GM19035 (cell line): ENCODE results near the gene MBD6.
"Not testable (repeated sequence)": the region's sequence is repeated elsewhere in the genome, so short reads cannot be mapped to it uniquely, and the experiment has no call there.

ENCODE experiments used
- ATAC-seq: cut with Tn5 transposase; IDR thresholded peaks from one replicate; pipeline ENCODE4 v1.9.1; 2021; ENCODE audit not compliant: unreplicated experiment

MBD6 gene

GRCh38 chr12:57514720-57515407, 7.8 kb upstream of the MBD6 start:
- ATAC-seq: no peak

GRCh38 chr12:57515408-57515933, 7.2 kb upstream of the MBD6 start:
- no peak for ATAC-seq

GRCh38 chr12:57515934-57516541, 6.6 kb upstream of the MBD6 start:
- no peak for ATAC-seq

- no peak for ATAC-seq
These were observed 5.9 kb upstream of the MBD6 start for GRCh38 chr12:57516617-57517153.

- no peak for ATAC-seq
These were observed 5.4 kb upstream of the MBD6 start for GRCh38 chr12:57517187-57517586.

- not testable (repeated sequence) for ATAC-seq
These were observed 4.9 kb upstream of the MBD6 start for GRCh38 chr12:57517718-57518117.

- no peak for ATAC-seq
These were observed 4.3 kb upstream of the MBD6 start for GRCh38 chr12:57518176-57518919.

GRCh38 chr12:57518920-57519795, 3.5 kb upstream of the MBD6 start:
- ATAC-seq: no peak

GRCh38 chr12:57519796-57520052, 2.9 kb upstream of the MBD6 start:
- peak; percentile 5 for ATAC-seq

GRCh38 chr12:57520053-57520818, 2.4 kb upstream of the MBD6 start, which contains the start of gene DDIT3:
Gene DDIT3, minus strand, starts transcription at chr12:57520514. Its CDS starts 3,108 bp downstream, at chr12:57517406.
- peak; percentile 57 for ATAC-seq

GRCh38 chr12:57521525-57522010, 1.1 kb upstream of the MBD6 start:
- no peak for ATAC-seq

- no peak for ATAC-seq
These were observed 472 bp downstream of the MBD6 start for GRCh38 chr12:57522887-57523705.

GRCh38 chr12:57523706-57524614, 1.3 kb downstream of the MBD6 start:
- ATAC-seq: no peak

GRCh38 chr12:57524814-57525614, 2.4 kb downstream of the MBD6 start:
- no peak for ATAC-seq

- ATAC-seq: no peak
These were observed 3.2 kb downstream of the MBD6 start for GRCh38 chr12:57525615-57526383.

GRCh38 chr12:57526477-57527126, 4.0 kb downstream of the MBD6 start:
- ATAC-seq: no peak
